ENCODE data around the gene TMEM218.
A peak's percentile ranks its signal among the peaks of the same experiment; 100 is the strongest.

Gene TMEM218

GRCh38 chr11:125111343-125112207 lies at the start of gene TMEM218:
TMEM218 (minus strand) TSS chr11:125111626; CDS start chr11:125102241, 9,385 bp downstream.
- ATAC-seq, result peak; percentile 99
- DNase-seq, result peak; percentile 95

GRCh38 chr11:125157953-125158680 lies 46.7 kb upstream of the TMEM218 start:
- ATAC-seq (no peak), DNase-seq (no peak)

GRCh38 chr11:125157118-125157733 lies 45.8 kb upstream of the TMEM218 start:
- DNase-seq (no peak), ATAC-seq (no peak)

GRCh38 chr11:125156346-125157117 lies 45.1 kb upstream of the TMEM218 start:
- DNase-seq (no peak), ATAC-seq (no peak)

- ATAC-seq (no peak), DNase-seq (no peak)
Measured at GRCh38 chr11:125155767-125156166, 44.3 kb upstream of the TMEM218 start.

GRCh38 chr11:125155100-125155444 lies 43.6 kb upstream of the TMEM218 start:
- no peak for DNase-seq
- ATAC-seq, result peak; percentile 26

GRCh38 chr11:125154378-125155099 lies 43.1 kb upstream of the TMEM218 start:
- DNase-seq (no peak), ATAC-seq (peak; percentile 35)

GRCh38 chr11:125153837-125154236 lies 42.4 kb upstream of the TMEM218 start:
- DNase-seq, result no peak
- ATAC-seq, result no peak

GRCh38 chr11:125148743-125149142 lies 37.3 kb upstream of the TMEM218 start:
- DNase-seq (no peak), ATAC-seq (no peak)

- DNase-seq (no peak), ATAC-seq (no peak)
Measured at GRCh38 chr11:125148011-125148410, 36.6 kb upstream of the TMEM218 start.

- DNase-seq (no peak), ATAC-seq (no peak)
Measured at GRCh38 chr11:125147280-125147679, 35.9 kb upstream of the TMEM218 start.

- DNase-seq (no peak), ATAC-seq (no peak)
Measured at GRCh38 chr11:125146232-125146631, 34.8 kb upstream of the TMEM218 start.

- ATAC-seq (peak; percentile 89), DNase-seq (peak; percentile 75)
Measured at GRCh38 chr11:125141686-125142535, 30.5 kb upstream of the TMEM218 start.

GRCh38 chr11:125141178-125141577 lies 29.8 kb upstream of the TMEM218 start:
- ATAC-seq, result no peak
- DNase-seq, result no peak

- ATAC-seq, result no peak
- DNase-seq, result no peak
Measured at GRCh38 chr11:125140233-125140632, 28.8 kb upstream of the TMEM218 start.

- ATAC-seq (no peak), DNase-seq (no peak)
Measured at GRCh38 chr11:125139778-125140177, 28.4 kb upstream of the TMEM218 start.

- ATAC-seq (no peak), DNase-seq (no peak)
Measured at GRCh38 chr11:125138966-125139365, 27.5 kb upstream of the TMEM218 start.

- DNase-seq, result no peak
- no peak for ATAC-seq
Measured at GRCh38 chr11:125136001-125136400, 24.6 kb upstream of the TMEM218 start.

GRCh38 chr11:125132596-125132995 lies 21.2 kb upstream of the TMEM218 start:
- ATAC-seq (no peak), DNase-seq (no peak)

- ATAC-seq, result no peak
Measured at GRCh38 chr11:125132071-125132470, 20.6 kb upstream of the TMEM218 start.

More at GRCh38 chr11:125132071-125132470, 20.6 kb upstream of the TMEM218 start:
- DNase-seq, result no peak

Measured in stimulated activated naive CD8-positive, alpha-beta T cell treated with anti-CD3 and anti-CD28 coated beads, Interleukin-15, Interleukin-2, amounts not matched to agents 100 U/mL and 50 U/mL, for 24 hours (primary cell).